Measurements from ENCODE around the gene TENT5C. TPM values are rescaled to one million over a fixed set of nuclear protein-coding genes. Genes with fewer than 3 reads are reported as not detected.
A peak's percentile ranks its signal among the peaks of the same experiment; 100 is the strongest.

The TENT5C gene
- total RNA-seq, 1 donor from 2014 or later = 59.3 TPM

GRCh38 chr1:117623698-117624097 is 17.9 kb downstream of the TENT5C start:
- Mint-ChIP-seq H3K9me3 (no peaks in the 10 kb centered on the region), H3K4me3 (no peak overlapping the region), H3K36me3 (ENCODE audit: low read depth) (peaks cover 85% of the 10 kb centered on the region), H3K4me1 (peaks cover 94% of the 10 kb centered on the region), H3K27me3 (no peaks in the 10 kb centered on the region), H3K27ac (no peak overlapping the region)
- ATAC-seq (ENCODE audit: low read depth) (no peak), DNase-seq (no peak)
- TF ChIP-seq, protein P1, sequence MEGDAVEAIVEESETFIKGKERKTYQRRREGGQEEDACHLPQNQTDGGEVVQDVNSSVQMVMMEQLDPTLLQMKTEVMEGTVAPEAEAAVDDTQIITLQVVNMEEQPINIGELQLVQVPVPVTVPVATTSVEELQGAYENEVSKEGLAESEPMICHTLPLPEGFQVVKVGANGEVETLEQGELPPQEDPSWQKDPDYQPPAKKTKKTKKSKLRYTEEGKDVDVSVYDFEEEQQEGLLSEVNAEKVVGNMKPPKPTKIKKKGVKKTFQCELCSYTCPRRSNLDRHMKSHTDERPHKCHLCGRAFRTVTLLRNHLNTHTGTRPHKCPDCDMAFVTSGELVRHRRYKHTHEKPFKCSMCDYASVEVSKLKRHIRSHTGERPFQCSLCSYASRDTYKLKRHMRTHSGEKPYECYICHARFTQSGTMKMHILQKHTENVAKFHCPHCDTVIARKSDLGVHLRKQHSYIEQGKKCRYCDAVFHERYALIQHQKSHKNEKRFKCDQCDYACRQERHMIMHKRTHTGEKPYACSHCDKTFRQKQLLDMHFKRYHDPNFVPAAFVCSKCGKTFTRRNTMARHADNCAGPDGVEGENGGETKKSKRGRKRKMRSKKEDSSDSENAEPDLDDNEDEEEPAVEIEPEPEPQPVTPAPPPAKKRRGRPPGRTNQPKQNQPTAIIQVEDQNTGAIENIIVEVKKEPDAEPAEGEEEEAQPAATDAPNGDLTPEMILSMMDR (IDR thresholded peaks at IDR 0.05) = no peak
- intact Hi-C loops (cut with micrococcal nuclease) = no loop called here
- ChIA-PET POLR2A (interaction anchor here (0.5 to 40.7 kb wide), 5 partner anchors 12 to 229 kb away, joined by 3 to 1269 read pairs (median 3); partner anchors contain the start of gene TENT5C), CTCF (interaction anchor here (2.4 kb wide), 1 partner anchor 51 kb away, joined by 10 read pairs; no protein-coding TSS in a partner anchor)

DNA sequence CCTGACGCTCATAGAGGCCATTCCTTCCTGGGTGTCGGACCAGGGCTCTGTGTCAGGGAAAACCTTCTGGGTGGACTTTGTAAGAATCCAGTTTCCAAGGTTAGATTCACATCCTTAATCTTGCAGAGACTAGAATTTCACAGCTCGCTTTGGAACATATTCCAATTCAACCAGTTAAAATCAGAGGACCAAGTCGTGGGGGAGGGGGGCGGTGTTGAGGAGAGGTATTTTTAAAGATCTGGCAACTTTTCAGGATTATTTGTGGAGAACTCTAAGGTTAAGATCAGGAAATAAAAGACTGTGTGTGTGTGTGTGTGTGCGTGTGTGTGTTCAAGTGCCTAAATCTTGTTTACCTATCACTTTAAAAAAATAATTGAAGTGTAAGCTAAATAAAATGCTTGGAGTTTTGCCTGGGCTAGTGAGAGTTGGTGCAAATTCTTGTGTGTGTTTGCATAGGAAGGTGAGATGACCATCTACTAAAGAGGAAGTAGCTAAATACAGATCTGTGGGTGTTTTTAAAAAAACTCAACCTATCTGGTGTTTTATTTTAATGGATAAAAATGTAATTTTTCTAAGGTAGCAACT is 21.8 kb downstream of the TENT5C start:
- Mint-ChIP-seq H3K36me3 (ENCODE audit: low read depth) (peaks cover 60% of the 10 kb centered on the region), H3K27me3 (no peaks in the 10 kb centered on the region), H3K27ac (peak overlapping the region; percentile 74), H3K4me3 (peak overlapping the region; percentile 36), H3K9me3 (no peaks in the 10 kb centered on the region), H3K4me1 (peaks cover 91% of the 10 kb centered on the region)
- ATAC-seq (ENCODE audit: low read depth) = peak; percentile 28
- ChIA-PET POLR2A (interaction anchor here (0.5 to 40.7 kb wide), 8 partner anchors 9 to 130 kb away, joined by 3 to 1269 read pairs (median 4); partner anchors contain the start of gene TENT5C), CTCF (interaction anchor here (1.2 to 1.9 kb wide), 5 partner anchors 10 to 126 kb away, joined by 3 to 11 read pairs (median 4); no protein-coding TSS in a partner anchor)
- DNase-seq = no peak
- TF ChIP-seq, protein P1 (IDR thresholded peaks at IDR 0.05) = no peak
- intact Hi-C loops (cut with micrococcal nuclease) = loop anchor here (1.0 to 2.0 kb wide), 2 partner anchors 9 to 15 kb away; no protein-coding TSS in a partner anchor

- POLR2A ChIA-PET = interaction anchor here (0.7 to 40.7 kb wide), 6 partner anchors 8 to 31 kb away, joined by 3 to 1269 read pairs (median 7); partner anchors contain the start of gene TENT5C
- DNase-seq (no peak), ATAC-seq (ENCODE audit: low read depth) (no peak)
- Mint-ChIP-seq H3K27ac (peak overlapping the region; percentile 26), H3K4me1 (peaks cover 91% of the 10 kb centered on the region), H3K9me3 (no peaks in the 10 kb centered on the region), H3K36me3 (ENCODE audit: low read depth) (peaks cover 53% of the 10 kb centered on the region), H3K4me3 (no peak overlapping the region), H3K27me3 (no peaks in the 10 kb centered on the region)
- TF ChIP-seq, protein P1 (IDR thresholded peaks at IDR 0.05) = no peak
- CTCF ChIA-PET = interaction anchor here (1.2 to 1.9 kb wide), 4 partner anchors 9 to 126 kb away, joined by 3 to 11 read pairs (median 4); no protein-coding TSS in a partner anchor
- intact Hi-C loops (cut with micrococcal nuclease) = loop anchor here (1.0 to 2.0 kb wide), 2 partner anchors 10 to 14 kb away; no protein-coding TSS in a partner anchor
Observed at GRCh38 chr1:117628343-117628742, 22.5 kb downstream of the TENT5C start.

- no peak for ATAC-seq (ENCODE audit: low read depth)
- peaks cover 93% of the 10 kb centered on the region for H3K4me1 Mint-ChIP-seq
- peaks cover 38% of the 10 kb centered on the region for H3K36me3 Mint-ChIP-seq (ENCODE audit: low read depth)
- TF ChIP-seq, protein P1 (IDR thresholded peaks at IDR 0.05) = no peak
- ChIA-PET POLR2A (interaction anchor here (19.1 to 40.7 kb wide), 2 partner anchors 19 to 29 kb away, joined by 248 to 1269 read pairs; partner anchors contain the start of gene TENT5C), CTCF (interaction anchor here (0.6 to 1.5 kb wide), 4 partner anchors 11 to 95 kb away, joined by 3 to 4 read pairs (median 3); no protein-coding TSS in a partner anchor)
- H3K9me3 Mint-ChIP-seq = no peaks in the 10 kb centered on the region
- H3K27me3 Mint-ChIP-seq = no peaks in the 10 kb centered on the region
- no peak overlapping the region for H3K4me3 Mint-ChIP-seq
- H3K27ac Mint-ChIP-seq = peak overlapping the region; percentile 54
- intact Hi-C loops (cut with micrococcal nuclease) = loop anchor here (2.0 kb wide), 1 partner anchor 13 kb away; no protein-coding TSS in a partner anchor
- no peak for DNase-seq
Observed at GRCh38 chr1:117629625-117630422, 24.0 kb downstream of the TENT5C start.

Measured in activated B cell treated with CpG ODN at 0.5 μM for 24 hours (primary cell).